Heart right ventricle (tissue), 16 donors: Measurements from ENCODE around the gene CCDC192. TPM values are rescaled to one million over a fixed set of nuclear protein-coding genes. Genes with fewer than 3 reads are reported as not detected.
A peak's percentile ranks its signal among the peaks of the same experiment; 100 is the strongest.

Source experiments
- ATAC-seq, 8 donors: fragments of 200-7000 bp; cut with Tn5 transposase; one replicate each; pipeline ENCODE4 v1.9.1; 2020; ENCODE audit warnings: mild to moderate bottlenecking in 8 of 8, moderate library complexity in 8 of 8, moderate number of reproducible peaks in 1 of 8
- DNase-seq, 2 donors: peaks; one replicate each; pipeline ENCODE4 v3.0.0-alpha.2; 2020
- H3K27ac ChIP-seq, 10 donors: fragments of 200-600 bp; sonication (generic) in 2 of 10; one replicate each; pipeline versions ENCODE4 v1.5.0 to v1.8.0; 2020 to 2022; ENCODE audit warnings: mild to moderate bottlenecking in 3 of 10
- H3K27me3 ChIP-seq, 7 donors: fragments of 200-600 bp; one replicate each; pipeline ENCODE4 v1.8.0; 2021 to 2022; ENCODE audit warnings: mild to moderate bottlenecking in 2 of 7
- H3K36me3 ChIP-seq, 9 donors: fragments of 200-600 bp; sonication (generic) in 1 of 9; one replicate each; pipeline versions ENCODE4 v1.5.0 to v1.8.0; 2020 to 2022; ENCODE audit warnings: mild to moderate bottlenecking in 2 of 9
- H3K4me1 ChIP-seq, 9 donors: fragments of 200-600 bp; sonication (generic) in 1 of 9; one replicate each; pipeline versions ENCODE4 v1.5.0 to v1.8.0; 2020 to 2022; ENCODE audit warnings: mild to moderate bottlenecking in 4 of 9
- H3K4me3 ChIP-seq, 10 donors: fragments of 200-600 bp; sonication (generic) in 2 of 10; one replicate each; pipeline versions ENCODE4 v1.5.0 to v1.8.0; 2020 to 2022; ENCODE audit warnings: mild to moderate bottlenecking in 7 of 10, moderate library complexity in 2 of 10
- H3K9me3 ChIP-seq, 11 donors: fragments of 200-600 bp in 10 of 11; sonication (generic) in 2 of 11; one replicate each; pipeline versions ENCODE4 v1.5.0 to v1.8.0; 2013 to 2022; ENCODE audit warnings: mild to moderate bottlenecking in 2 of 11, control low read depth in 1 of 11, moderate library complexity in 1 of 11
- CTCF ChIP-seq, 9 donors: fragments of 200-600 bp; sonication (generic) in 2 of 9; IDR thresholded peaks; one replicate each; pipeline versions ENCODE4 v1.5.0 to v1.8.0; 2021 to 2022; ENCODE audit warnings: antibody characterized with exemption in 9 of 9, mild to moderate bottlenecking in 5 of 9, moderate library complexity in 1 of 9
- WGBS, 2 donors: extraction: QIAGEN DNeasy Blood & Tissue Kit; methylation state at CpG; one replicate each; pipeline ENCODE4 v1.1.7; 2013; ENCODE audit warnings: inconsistent platforms in 1 of 2; 5-methylcytosine and 5-hydroxymethylcytosine counted together
- intact Hi-C, 10 donors: fragments of 100-400 bp; cut with DNase I; formaldehyde crosslinking; loops; one replicate each; pipeline versions ENCODE4 v1.11.1 to v1.14.2; 2022
- polyA plus RNA-seq, 2 donors: library from polyadenylated mRNA; stranded (reverse); fragments of 200-250 nt; gene quantifications; one replicate each; pipeline ENCODE4 v1.2.3, GENCODE V29; 2013
- total RNA-seq, 10 donors: library from RNA; stranded (reverse); fragmentation: NEBNext Ultra II Directional in 3 of 10; extraction: Animal tissue kit (Norgen Biotek cat#: 25700) in 3 of 10; gene quantifications; one replicate each; pipeline versions ENCODE4 v1.2.1 to v1.2.4, GENCODE V29; 2021 to 2023
- donor health status: Arrhythmogenic right ventricular cardiomyopathy.
- donor health status: ischemic (EF 13 %, LVEDD 7.1; RV severe dilation, severe dysfunction).
- donor health status: healthy with polysubstance abuse.
- donor health status: DM: no; HTN: yes; CAD: no.
- donor health status: DM: no; HTN: no; CAD: no.
- donor health status: ischemic (EF 25% LVEDD 6.9; RV normal size, moderate dysfunction).
- donor health status: ischemic (EF 25% LVEDD 5.7; RV mildly dilated, moderate dysfunction).
- donor health status: healthy.
- donor health status: DM: yes; HTN: yes; CAD: no.
- donor health status: Ischemic cardiomyopathy.
- donor health status: ischemic (EF 35%, LVEDD 5.7; RV mildly dilated, moderate dysfunction).
- donor health status: nonischemic (EF 11% LVEDD 7.7; RV severe dilation, severe dysfunction).
- donor health status: DM: yes; HTN: yes; CAD: no.
- donor health status: PGD.
- donor health status: ischemic (EF 29% LVEDD 5.4; RV normal size, mild dysfunction).
- donor health status: nonischemic (EF 23%, LVEDD 6.1; RV moderate dilation, normal function).

CCDC192 gene
- total and polyA plus RNA-seq, 12 donors, result 0.13 to 0.76 (median 0.33) TPM; not detected in 8

- intact Hi-C loops, result no loop called here
- Histone ChIP-seq H3K4me1 (peaks cover 0 to 13% (median 4%) of the 10 kb centered on the region in 9 donors), H3K4me3 (no peak overlapping the region), H3K36me3 (no peaks in the 10 kb centered on the region), H3K27ac (no peak overlapping the region), H3K9me3 (no peaks in the 10 kb centered on the region), H3K27me3 (no peaks in the 10 kb centered on the region)
- DNase-seq, result no peak
- 67 to 77% methylated on average over 1 of the region's 1 CpG for WGBS, 2 donors
- ATAC-seq, result peak in 1 of 8 donors; percentile 15
- TF ChIP-seq CTCF (IDR thresholded peaks at IDR 0.05), result no peak
Observed at GRCh38 chr5:127934791-127935256, 231.6 kb downstream of the CCDC192 start.

DNA sequence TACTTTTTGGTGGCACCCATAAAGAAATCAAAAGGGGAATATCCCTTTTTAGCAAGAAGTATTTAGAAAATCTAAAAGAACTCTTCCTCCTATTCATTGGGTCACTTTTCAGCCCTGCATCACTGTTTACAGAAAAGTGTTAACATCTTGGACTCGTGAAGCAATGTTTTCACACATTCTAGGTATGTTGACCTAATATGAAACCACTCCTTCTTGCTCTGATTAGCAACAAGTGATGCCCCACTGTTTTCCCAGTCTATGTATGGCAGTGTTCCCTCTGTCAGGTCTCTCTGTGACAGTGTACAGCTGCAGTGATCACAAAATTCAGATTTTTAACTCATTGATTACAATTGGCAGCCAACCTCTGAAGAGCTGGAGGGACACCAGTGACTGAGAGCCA, 232.2 kb downstream of the CCDC192 start:
- no peak for DNase-seq

GRCh38 chr5:127936439-127936972, 233.3 kb downstream of the CCDC192 start:
- Histone ChIP-seq H3K27me3 (no peaks in the 10 kb centered on the region), H3K36me3 (no peaks in the 10 kb centered on the region), H3K9me3 (no peaks in the 10 kb centered on the region), H3K4me1 (peaks cover 0 to 5% (median 0%) of the 10 kb centered on the region in 9 donors), H3K27ac (no peak overlapping the region), H3K4me3 (no peak overlapping the region)
- ATAC-seq (no peak), DNase-seq (no peak)
- 84 to 85% methylated on average over 6 of the region's 6 CpGs for WGBS, 2 donors
- TF ChIP-seq CTCF (IDR thresholded peaks at IDR 0.05), result no peak
- intact Hi-C loops, result no loop called here

More for the DNA sequence above, 232.2 kb downstream of the CCDC192 start:
- ATAC-seq, result no peak
- H3K9me3 ChIP-seq, result no peaks in the 10 kb centered on the region
- H3K27me3 ChIP-seq, result no peaks in the 10 kb centered on the region
- TF ChIP-seq CTCF (IDR thresholded peaks at IDR 0.05), result no peak
- no peak overlapping the region for H3K27ac ChIP-seq
- no peaks in the 10 kb centered on the region for H3K36me3 ChIP-seq
- H3K4me1 ChIP-seq, result peaks cover 0 to 8% (median 3%) of the 10 kb centered on the region in 9 donors
- H3K4me3 ChIP-seq, result no peak overlapping the region
- intact Hi-C loops, result no loop called here
- 89 to 90% methylated on average over 1 of the region's 1 CpG for WGBS, 2 donors

GRCh38 chr5:127938746-127939145, 235.6 kb downstream of the CCDC192 start:
- Histone ChIP-seq H3K9me3 (no peaks in the 10 kb centered on the region), H3K36me3 (no peaks in the 10 kb centered on the region), H3K4me1 (peaks cover 0 to 14% (median 0%) of the 10 kb centered on the region in 9 donors), H3K27me3 (no peaks in the 10 kb centered on the region), H3K4me3 (no peak overlapping the region), H3K27ac (no peak overlapping the region)
- ATAC-seq, result no peak
- no peak for TF ChIP-seq CTCF (IDR thresholded peaks at IDR 0.05)
- intact Hi-C loops, result no loop called here
- WGBS, 2 donors, result 95 to 97% methylated on average over 2 of the region's 2 CpGs
- DNase-seq, result no peak
